Measurements from ENCODE around the gene CELF2.

The CELF2 gene

DNA sequence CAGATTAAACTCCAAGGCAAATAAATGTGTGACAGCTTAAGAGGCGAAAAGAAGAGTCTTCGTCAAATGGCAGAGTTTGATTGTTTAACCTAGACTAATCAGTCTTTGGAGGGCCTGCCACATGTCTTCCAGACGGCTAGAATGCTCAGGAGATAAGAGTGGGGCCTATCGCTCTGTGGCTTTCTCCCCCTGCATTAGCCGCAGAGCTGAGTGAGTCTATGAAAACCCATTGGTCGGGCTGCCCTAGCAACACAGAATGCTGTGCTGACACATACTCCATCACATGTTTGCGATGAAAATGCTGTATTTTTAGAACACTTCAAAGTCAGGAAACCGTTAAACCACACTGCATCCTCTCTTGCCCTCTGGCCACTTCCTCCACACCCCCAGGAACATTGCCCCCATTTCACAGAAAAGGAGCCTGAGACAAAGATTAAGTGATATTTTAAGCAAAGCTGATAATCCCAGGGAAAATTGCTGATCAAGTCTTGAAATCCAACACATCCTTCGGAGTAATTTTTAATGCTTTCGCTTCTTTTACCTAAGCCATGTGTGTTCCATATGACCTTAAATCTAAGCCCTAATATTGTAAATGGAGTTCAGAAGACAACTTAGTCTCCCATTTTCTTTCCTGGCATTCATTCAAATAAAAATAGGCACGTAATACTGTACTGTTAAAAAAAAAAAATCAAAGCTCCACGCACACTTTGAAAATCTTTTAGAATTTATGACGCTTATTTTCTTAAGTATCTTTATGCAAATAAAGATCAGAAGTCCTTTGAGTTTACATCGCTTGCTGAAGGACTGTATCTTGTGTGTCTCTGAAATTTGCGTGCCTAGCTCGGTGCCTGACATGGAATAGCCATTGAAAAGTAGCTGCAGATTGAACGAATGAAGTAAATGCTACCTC is 161.2 kb downstream of the CELF2 start:
- TF ChIP-seq TAF1 (IDR thresholded peaks at IDR 0.05; ENCODE audit: borderline replicate concordance, insufficient read depth, low read length) = no peak
- TF ChIP-seq SIN3A (IDR thresholded peaks at IDR 0.05; ENCODE audit: borderline replicate concordance, insufficient read depth, low read length) = no peak
- no peak for TF ChIP-seq POLR2AphosphoS5 (IDR thresholded peaks at IDR 0.05; ENCODE audit: low read depth, low read length)
- TF ChIP-seq, protein P1, sequence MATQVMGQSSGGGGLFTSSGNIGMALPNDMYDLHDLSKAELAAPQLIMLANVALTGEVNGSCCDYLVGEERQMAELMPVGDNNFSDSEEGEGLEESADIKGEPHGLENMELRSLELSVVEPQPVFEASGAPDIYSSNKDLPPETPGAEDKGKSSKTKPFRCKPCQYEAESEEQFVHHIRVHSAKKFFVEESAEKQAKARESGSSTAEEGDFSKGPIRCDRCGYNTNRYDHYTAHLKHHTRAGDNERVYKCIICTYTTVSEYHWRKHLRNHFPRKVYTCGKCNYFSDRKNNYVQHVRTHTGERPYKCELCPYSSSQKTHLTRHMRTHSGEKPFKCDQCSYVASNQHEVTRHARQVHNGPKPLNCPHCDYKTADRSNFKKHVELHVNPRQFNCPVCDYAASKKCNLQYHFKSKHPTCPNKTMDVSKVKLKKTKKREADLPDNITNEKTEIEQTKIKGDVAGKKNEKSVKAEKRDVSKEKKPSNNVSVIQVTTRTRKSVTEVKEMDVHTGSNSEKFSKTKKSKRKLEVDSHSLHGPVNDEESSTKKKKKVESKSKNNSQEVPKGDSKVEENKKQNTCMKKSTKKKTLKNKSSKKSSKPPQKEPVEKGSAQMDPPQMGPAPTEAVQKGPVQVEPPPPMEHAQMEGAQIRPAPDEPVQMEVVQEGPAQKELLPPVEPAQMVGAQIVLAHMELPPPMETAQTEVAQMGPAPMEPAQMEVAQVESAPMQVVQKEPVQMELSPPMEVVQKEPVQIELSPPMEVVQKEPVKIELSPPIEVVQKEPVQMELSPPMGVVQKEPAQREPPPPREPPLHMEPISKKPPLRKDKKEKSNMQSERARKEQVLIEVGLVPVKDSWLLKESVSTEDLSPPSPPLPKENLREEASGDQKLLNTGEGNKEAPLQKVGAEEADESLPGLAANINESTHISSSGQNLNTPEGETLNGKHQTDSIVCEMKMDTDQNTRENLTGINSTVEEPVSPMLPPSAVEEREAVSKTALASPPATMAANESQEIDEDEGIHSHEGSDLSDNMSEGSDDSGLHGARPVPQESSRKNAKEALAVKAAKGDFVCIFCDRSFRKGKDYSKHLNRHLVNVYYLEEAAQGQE (IDR thresholded peaks at IDR 0.05; ENCODE audit: insufficient read depth in 1 of 2, low read depth in 2 of 2, low read length in 2 of 2) = no peak
- TF ChIP-seq FOXP2 (optimal IDR thresholded peaks at IDR 0.05; ENCODE audit: borderline replicate concordance, extremely low read depth, extremely low read length, insufficient read depth) = no peak

DNA sequence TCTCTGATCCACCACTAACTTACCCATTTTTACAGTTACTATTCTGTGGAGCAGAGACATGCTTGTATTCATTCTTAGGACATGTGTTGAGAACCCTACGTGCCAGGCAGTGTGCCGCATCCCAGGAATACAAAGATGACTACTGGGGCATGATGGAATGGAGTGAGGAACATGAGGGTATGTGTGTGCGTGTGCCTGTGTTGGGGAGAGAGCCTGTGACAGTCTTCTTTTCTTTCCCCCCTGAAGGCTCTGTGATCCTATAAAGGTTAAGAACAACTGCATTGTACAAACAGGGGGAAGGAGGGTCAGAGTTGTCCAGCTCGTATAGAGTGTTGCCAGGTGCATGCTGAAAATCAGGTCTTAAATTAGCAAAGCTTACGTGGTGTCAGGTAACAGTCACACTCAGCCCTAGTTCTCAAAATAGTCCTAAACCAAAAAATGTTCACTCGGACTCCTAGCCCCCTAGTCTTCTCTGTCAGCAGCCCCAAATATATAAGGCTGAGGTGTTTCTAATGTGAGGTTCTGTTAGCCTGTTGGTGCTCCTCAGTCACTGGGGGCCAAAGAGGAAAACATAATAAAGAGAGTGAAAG is 161.9 kb downstream of the CELF2 start:
- TF ChIP-seq SIN3A (IDR thresholded peaks at IDR 0.05; ENCODE audit: borderline replicate concordance, insufficient read depth, low read length) (no peak), POLR2AphosphoS5 (IDR thresholded peaks at IDR 0.05; ENCODE audit: low read depth, low read length) (no peak)
- TF ChIP-seq, protein P1 (IDR thresholded peaks at IDR 0.05; ENCODE audit: insufficient read depth in 1 of 2, low read depth in 2 of 2, low read length in 2 of 2) = no peak

DNA sequence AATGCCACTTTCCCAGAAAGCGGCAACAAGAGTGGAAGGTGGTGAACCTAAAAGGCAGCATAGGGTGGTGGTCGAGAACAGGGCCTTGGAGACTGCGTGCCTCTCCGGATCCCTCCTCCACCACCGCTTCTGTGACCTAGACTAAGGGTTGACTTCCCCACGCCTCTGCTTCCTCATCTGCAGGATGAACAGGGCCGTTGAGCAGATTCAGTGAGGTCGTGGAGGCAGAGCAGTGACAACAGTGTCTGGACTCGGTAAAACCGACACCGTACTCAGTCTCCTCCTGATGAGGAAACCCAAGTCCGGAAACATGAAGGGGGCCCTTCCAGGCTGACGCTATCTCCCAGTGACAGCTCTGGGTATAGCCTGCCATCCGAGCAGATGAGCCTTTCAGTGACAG is 162.6 kb downstream of the CELF2 start:
- TF ChIP-seq SIN3A (IDR thresholded peaks at IDR 0.05; ENCODE audit: borderline replicate concordance, insufficient read depth, low read length) = no peak

DNA sequence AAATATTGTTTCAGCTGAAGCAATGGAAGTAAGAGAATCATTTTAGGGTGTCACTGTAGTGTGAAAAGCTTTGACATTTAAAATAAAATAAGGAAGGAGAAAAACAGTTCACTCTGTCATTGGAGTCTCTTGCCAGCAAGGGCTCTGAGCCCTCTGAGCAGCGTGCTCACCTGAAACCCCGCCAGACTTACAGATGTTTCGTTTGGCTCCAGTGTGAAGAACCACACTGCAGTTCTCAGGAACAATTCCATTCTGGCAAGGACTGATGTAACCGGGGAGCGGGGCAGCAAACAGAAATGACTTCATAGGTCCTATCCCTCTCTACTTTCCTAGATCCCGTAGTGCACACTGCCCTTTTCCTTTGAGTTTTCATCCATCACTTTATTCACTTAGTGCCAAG is 164.3 kb downstream of the CELF2 start:
- TF ChIP-seq SIN3A (IDR thresholded peaks at IDR 0.05; ENCODE audit: borderline replicate concordance, insufficient read depth, low read length) (no peak), TAF1 (IDR thresholded peaks at IDR 0.05; ENCODE audit: borderline replicate concordance, insufficient read depth, low read length) (no peak), FOXP2 (optimal IDR thresholded peaks at IDR 0.05; ENCODE audit: borderline replicate concordance, extremely low read depth, extremely low read length, insufficient read depth) (no peak), POLR2AphosphoS5 (IDR thresholded peaks at IDR 0.05; ENCODE audit: low read depth, low read length) (no peak)
- TF ChIP-seq, protein P1 (IDR thresholded peaks at IDR 0.05; ENCODE audit: insufficient read depth in 1 of 2, low read depth in 2 of 2, low read length in 2 of 2) = no peak

DNA sequence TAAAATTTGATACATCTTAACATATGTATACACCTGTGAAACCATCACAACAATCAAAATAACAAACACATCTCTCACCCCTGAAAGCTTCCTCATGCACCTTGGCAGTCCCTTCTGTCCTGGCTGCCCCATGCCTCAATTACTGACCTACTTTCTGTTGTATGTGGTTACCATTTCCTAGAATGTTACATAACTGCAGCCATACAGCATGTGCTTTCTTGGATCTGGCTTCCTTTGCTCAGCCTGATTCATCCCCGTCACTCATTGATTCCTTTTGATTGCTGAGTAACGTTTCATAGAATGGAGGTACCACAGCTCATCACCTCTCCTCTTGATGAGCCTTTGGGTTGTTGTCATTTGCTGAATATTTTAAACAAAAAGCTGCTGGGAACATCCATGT is 165.3 kb downstream of the CELF2 start:
- TF ChIP-seq, protein P1 (IDR thresholded peaks at IDR 0.05; ENCODE audit: insufficient read depth in 1 of 2, low read depth in 2 of 2, low read length in 2 of 2) = no peak
- TF ChIP-seq SIN3A (IDR thresholded peaks at IDR 0.05; ENCODE audit: borderline replicate concordance, insufficient read depth, low read length) = no peak
- TF ChIP-seq FOXP2 (optimal IDR thresholded peaks at IDR 0.05; ENCODE audit: borderline replicate concordance, extremely low read depth, extremely low read length, insufficient read depth) = no peak
- TF ChIP-seq POLR2AphosphoS5 (IDR thresholded peaks at IDR 0.05; ENCODE audit: low read depth, low read length) = no peak
- no peak for TF ChIP-seq TAF1 (IDR thresholded peaks at IDR 0.05; ENCODE audit: borderline replicate concordance, insufficient read depth, low read length)

All from PFSK-1 (cell line).